GM18520 (cell line): Measurements from ENCODE around the gene ZNF620.
"Not testable (repeated sequence)": the region's sequence is repeated elsewhere in the genome, so short reads cannot be mapped to it uniquely, and the experiment has no call there.

Experiments used
- ATAC-seq: cut with Tn5 transposase; IDR thresholded peaks from one replicate; pipeline ENCODE4 v1.9.1; 2021; ENCODE audit not compliant: unreplicated experiment

Gene ZNF620

DNA sequence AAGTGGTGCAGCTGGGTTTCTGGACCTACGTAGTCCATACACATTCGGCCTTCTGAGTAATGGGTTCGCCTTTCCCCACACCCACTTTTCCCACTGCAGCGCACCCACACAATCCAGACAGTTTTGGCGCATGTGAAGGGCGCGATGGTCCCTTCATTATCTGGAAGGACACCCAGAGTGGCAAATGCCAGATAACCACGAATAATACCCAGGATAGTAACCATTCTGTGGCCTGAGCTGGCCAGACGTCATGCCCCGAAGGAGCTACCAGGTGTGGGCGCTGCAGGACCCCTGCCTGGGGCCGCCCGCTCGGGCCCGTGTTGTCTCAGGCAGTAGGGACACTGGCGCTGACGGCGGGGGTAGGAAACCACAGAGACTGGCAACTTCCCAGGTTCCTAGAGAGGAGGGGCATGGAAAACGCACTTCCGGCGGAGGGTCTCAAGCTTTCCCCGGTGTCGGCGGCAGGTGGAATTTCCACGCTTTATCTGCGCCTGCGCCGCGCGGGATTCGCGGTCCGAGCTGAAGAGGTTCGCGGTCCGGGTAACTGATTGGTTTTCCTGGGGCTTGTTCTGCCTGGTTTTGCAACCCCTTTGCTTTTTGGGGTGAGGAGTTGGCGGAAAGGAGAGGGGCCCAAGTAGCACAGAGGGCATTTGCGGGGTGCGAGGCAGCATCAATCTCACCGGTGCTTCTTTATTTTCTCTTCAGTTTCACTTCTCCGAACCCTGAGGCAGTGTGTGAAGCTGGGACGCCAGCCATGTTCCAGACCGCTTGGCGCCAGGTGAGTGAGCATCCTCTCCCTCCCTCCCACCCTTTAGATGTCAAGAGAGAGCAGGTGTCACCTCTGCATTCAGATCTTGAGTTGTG, at the start of gene ZNF620:
TSS of gene ZNF620 (plus strand) at position 441 of the 864 bp plus-strand sequence. CDS start at position 755, 314 bp downstream.
- ATAC-seq: no peak

DNA sequence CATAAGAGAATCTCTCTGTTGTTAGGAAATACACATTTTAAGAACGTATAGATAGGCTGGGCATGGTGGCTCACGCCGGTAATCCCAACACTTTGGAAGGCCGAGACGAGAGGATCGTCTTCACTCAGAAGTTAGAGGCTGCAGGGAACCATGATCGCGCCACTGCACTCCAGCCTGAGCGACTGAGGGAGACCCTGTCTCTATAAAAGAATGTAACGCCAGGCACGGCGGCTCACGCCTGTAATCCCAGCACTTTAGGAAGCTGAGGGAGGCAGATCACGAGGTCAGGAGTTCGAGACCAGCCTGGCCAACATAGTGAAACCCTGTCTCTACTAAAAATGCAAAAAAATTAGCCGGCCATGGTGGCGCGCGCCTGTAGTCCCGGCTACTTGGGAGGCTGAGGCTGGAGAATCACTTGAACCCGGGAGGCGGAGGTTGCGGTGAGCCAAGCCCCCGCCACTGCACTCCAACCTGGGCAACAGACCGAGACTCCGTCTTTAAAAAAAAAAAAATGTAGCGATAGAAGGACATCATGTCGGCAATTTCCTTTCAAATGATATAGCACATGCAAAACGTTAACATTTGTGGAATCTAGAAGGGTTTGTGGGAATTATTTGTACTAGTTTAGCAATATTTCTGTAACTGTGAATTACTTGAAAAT, 49.4 kb upstream of the ZNF620 start:
- no peak for ATAC-seq

DNA sequence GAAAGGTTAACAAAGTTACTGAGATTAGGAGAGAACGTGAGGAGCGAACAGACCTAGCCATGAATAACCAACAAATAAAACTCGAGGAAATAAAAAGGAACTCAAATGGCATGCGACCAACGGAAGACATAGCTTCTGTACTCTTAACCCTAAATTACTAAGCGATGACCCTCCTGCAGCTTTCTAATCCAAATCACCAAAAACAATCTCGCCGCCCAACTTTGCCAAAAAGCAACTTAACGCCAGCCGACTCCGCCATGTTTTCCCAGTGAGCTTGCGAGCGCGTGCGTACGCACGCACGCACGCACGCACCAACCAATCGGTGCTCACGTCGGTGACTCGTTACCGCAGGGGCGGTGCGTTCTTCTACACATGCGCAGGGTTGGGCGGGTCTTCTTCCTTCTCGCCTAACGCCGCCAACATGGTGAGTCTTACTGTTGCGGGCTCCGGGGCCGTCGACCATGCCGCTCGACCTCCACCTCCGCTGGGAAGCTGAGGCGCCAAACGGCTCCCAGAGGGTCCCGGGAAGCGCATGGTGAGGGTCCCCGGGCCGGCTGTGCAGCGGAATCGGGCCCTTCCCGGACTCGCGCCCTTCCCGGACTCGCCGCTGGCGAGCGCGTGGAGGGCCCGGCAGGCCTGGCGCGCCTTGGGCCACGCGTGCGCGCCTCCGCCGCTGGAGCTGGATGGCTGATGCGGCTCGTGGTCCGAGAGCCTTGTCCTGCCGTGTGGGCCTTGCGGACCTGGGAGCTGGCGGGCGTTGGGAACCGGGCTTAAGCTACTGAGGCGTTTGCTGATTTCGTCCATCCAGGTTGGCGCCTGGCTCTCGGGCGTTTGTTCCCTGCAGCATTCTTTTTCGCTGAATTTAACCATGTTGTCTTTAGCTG, 48.7 kb upstream of the ZNF620 start, which contains the start of gene RPL14:
TSS of gene RPL14 (plus strand) at position 400 of the 884 bp plus-strand sequence. CDS start at position 533, 133 bp downstream.
- peak; percentile 49 for ATAC-seq

DNA sequence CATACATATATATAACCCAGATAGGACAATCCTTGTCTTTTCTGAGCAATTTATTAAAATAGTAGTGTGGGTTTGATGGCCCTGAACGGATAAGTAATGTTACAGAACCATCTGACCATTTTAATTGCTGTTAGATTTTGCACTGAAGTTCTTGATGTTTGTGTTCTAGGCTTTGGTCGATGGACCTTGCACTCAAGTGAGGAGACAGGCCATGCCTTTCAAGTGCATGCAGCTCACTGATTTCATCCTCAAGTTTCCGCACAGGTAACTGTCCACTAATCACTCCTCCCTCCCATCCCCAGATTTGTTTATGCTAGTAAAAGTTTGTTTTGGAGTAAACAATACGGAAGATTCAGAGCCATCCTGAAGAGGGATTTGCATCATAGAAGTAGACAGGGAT, 47.4 kb upstream of the ZNF620 start:
- no peak for ATAC-seq

DNA sequence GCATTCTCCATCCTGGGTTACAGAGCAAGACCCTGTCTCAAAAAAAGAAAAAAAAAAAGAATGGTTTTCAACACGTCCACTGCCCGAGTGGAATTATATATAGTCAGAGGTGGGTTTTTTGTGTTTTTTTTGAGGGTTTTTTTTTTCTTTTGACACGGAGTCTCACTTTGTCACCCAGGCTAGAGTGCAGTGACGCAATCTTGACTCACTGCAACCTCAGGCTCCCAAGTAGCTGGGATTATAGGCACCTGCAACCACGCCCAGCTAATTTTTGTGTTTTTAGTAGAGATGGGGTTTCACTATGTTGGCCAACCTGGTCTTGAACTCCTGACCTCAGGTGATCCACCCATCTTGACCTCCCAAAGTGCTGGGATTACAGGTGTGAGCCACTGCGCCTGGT, 45.4 kb upstream of the ZNF620 start:
- ATAC-seq: not testable (repeated sequence)

DNA sequence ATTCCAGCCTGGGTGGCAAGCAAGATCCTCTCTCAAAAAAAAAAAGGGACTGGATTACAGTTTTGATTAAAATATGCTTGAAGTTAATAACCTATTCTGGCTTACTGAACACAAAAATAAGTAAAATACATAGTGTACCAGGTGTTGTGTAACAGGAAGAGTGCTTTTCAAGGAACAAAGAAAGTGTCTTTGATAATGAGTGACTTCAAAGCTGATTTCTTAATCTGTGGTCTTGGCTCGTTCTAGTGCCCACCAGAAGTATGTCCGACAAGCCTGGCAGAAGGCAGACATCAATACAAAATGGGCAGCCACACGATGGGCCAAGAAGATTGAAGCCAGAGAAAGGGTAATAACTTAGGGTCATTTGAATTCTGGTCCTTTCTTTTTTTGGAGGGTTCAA, 44.7 kb upstream of the ZNF620 start:
- ATAC-seq: no peak

DNA sequence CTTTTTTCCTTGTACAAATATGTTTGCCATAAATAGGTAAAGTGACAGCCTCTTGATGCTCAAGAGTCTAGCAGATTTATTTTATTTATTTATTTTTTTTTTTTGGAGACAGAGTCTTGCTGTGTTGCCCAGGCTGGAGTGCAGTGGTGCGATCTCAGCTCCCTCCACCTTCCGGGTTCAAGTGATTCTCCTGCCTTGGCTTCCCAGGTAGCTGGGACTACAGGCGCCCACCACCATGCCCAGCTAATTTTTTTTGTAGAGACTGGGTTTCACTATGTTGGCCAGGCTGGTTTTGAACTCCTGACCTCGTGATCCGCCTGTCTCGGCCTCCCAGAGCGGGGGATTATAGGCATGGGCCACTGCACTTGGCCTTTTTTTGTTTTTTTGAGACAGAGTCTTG, 43.0 kb upstream of the ZNF620 start:
- not testable (repeated sequence) for ATAC-seq

DNA sequence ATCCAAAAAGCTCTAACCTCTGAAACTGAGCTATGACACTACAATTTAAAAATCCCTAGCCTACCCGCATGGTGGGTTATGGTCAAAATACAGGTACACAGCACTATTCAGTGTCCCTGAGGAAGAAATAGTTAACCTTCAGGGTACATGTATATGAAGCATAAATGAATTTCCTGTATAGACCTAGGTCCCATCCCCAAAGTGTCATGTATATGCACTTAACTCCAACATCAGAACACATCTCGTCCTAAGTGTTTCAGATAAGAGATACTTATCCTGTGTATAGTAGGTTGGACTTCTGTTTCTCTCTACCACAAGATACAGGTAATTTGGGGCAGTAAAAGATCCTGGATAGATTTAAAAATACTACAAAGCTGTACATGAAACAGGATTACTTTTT, 42.3 kb upstream of the ZNF620 start:
- ATAC-seq: no peak

DNA sequence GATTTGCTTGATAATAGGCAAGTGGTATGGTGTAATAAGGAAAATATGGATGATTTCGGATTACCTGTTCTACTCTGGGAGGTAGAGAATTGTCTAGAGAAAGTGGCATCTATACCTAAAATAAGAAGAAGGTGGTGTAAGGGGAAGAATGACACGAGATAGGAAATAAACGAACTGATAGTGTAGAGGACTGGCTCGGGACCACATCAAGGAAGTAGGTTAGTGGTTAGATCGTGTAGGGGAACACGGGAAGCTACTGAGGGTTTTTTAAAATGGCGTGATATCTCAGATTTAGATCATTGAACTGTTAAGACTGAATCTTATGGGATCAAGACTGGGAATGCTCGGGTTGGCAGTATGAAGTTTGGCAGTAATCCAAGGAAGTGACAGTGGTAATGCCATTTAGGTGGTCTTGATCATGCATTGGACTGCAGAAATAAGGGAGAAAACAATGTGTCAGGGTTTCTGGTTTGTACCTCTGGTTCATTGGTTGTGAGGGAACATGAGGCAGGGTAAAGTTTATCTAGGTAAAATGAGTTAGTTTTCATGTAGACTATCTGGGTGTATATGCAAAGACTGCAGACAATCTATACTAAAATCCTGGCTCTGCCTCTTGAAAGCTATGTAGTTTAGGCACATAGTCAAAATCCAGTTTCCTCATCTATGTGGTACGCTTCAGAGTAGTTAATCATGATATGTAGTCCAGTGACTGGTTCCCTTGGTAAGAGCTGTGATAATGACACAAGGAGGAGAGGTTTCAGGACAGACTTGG, 41.3 kb upstream of the ZNF620 start:
- no peak for ATAC-seq

DNA sequence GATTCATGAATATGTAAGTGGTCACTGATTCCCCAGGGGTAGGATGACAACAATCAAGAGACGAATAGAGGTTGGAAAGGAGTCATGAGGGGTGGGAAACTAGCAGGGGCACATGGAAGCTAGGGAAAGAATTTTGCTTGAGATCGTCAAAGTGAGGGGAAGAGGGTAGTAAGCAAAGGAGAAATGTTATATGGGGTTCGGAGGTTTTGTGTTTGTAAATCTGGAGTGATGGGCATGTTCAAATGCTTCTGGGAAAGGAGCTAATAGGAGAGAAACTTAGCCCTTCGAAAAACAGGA, 40.8 kb upstream of the ZNF620 start:
- ATAC-seq: no peak

DNA sequence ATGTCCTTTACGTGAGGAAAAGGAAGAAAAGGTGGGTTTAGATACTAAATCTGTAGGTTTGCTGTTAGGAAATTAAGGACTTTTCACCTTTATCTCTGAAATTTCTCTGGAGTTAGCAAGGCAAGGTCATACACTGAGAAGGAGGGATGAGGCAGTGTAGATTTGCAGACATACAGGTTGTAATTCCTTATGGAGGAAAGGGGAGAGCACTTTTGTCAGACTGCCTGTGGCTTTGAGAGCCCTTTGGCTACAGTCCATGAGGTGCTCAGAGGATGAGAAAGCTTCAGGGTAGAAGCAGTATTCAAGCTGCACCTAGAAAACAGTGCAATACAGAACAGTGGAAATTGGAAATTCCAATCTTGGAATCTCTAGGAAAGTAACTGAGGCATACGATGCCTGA, 40.4 kb upstream of the ZNF620 start:
- no peak for ATAC-seq

DNA sequence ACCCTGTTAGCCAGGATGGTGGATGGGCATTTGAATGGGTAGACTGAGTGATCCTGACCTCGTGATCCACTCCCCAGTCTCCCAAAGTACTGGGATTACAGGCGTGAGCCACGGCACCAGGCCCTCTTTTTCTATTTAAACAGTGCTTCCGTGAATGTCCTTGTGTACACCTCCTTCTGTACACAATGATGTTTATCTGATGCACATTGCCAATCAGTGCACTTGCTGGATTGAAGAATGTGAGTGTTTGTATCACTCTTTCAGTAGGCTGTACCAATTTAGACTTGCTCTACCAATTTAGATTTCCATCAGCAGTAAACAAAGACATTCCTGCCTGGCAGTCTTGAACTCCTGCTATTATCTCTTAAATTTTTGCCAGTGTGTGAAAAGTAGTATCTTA, 37.8 kb upstream of the ZNF620 start:
- ATAC-seq: no peak

DNA sequence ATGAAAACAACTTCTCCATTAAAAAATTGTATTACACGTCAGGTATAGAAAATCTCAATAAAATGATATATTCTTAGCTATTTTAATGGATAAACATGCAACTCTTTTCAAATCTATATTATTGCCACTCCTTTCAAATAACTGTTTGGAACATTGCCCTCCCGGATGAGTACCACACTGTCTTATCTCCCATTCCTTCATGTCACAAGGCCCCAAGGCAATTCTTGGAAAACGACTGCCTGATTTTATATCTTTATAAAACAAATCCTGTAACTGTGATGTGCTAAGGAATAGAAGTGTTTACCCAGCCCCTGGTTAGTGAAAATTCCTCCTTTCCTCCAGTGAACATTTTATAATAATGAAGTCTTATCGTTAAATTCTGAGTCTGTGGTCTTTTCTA, 35.1 kb upstream of the ZNF620 start:
- no peak for ATAC-seq

DNA sequence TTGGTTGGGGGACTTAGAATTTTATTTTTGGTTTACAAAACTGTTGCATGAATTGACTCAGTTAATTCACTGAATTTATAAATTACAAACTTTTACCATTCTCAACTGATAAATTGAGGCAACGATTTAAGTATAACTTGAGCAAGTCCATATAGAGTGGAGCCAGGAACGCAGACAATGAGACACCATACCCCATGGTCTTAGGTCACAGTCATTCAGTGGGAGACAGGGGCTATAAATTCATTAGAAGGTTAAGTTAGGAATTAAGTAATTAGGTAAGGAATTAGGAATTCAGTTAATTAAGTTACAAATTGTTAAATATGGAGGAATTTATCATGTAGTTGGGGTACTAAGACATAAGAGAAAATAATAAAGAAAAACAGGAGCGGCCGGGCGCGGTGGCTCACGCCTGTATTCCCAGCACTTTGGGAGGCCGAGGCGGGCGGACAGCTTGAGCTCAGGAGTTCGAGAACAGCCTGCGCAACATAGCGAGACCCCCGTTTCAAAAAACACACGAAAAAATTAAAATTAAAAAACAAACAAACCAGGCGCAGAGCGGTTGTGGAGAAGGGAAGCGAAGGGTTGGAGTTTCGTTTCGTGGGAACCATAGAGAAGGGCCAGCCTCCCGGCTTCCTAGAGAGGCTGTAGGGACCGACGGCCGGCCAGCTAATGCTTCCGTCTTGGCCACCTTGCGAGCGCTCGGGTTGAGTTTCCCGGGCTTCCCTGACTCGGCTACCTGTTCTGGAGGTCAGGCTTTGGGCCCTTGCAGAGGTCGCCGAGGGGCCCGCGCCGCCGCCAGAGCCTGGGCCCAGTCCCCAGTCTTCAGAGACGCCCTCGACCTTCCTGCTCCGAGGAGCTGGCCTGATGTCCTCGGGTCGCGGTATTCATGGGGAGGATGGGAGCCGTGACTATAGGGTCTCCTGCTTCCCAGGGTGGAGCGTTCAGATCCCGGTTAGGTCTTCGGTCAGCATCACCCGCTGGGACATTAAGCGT, 29.1 kb upstream of the ZNF620 start, which contains the start of gene ZNF619:
TSS of gene ZNF619 (plus strand) at position 645 of the 993 bp plus-strand sequence. CDS start 858 bp downstream, outside the sequence.
- no peak for ATAC-seq

DNA sequence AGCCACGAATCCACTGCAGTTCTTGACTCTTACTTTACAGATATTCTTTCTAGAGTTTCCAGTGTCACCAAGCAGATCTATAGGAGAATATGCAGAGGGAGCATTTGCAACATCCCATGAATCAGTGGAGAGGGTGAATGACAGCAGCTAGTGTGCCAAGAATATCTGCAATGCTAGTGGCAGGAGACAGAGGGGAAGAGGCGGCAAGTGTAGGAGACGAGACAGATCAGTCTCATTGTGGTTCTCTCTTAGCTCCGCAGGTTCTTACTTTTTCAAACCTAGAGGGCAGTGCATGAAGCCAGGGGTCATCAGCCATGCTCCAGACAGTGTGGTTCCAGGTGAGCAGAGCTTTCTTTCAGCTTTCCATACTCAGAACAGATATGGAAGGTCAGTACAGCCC, 28.2 kb upstream of the ZNF620 start:
- no peak for ATAC-seq

DNA sequence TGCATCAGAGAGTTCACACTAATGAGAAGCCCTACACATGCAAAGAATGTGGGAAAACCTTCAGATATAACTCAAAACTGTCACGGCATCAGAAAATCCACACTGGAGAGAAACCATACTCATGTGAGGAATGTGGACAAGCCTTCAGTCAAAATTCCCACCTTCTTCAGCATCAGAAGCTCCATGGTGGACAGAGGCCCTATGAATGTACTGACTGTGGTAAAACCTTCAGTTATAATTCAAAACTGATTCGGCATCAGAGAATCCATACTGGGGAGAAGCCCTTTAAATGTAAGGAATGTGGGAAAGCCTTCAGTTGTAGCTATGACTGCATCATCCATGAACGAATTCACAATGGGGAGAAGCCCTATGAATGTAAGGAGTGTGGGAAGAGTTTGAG, 18.7 kb upstream of the ZNF620 start:
- no peak for ATAC-seq

DNA sequence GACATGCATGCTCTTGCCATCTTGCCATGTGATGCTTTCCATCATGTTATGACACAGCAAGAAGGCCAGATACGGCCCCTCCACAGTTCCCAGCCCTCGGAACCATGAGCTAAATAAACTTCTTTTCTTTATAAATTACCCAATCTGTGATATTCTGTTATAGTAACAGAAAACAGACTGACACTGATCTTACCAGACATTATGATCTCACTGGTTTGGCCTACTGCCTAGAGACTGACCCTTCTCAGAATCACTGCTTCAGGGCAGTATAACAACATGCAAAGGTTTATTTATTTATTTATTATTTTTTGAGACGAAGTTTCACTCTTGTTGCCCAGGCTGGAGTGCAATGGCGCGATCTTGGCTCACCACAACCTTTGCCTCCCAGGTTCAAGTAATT, 14.9 kb upstream of the ZNF620 start:
- no peak for ATAC-seq

DNA sequence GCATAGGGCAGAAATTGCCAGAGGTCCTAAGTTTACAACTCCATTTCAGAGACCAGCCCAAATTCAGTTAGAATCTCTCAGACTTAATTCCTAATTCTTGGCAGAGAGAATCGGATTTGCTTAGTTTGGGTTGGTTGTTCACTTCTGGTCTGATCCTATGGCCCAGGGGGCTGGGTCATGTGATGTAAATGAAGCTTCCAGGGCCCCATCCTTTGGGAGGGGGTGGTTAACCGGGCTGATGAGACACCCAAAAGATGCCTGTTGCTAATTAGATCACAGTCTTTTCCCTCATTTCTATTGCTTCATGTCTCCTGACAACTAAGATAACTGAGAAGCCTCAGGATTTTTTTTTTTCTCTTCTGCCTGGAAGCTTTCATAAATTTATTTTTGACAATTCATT, 11.1 kb upstream of the ZNF620 start:
- no peak for ATAC-seq

DNA sequence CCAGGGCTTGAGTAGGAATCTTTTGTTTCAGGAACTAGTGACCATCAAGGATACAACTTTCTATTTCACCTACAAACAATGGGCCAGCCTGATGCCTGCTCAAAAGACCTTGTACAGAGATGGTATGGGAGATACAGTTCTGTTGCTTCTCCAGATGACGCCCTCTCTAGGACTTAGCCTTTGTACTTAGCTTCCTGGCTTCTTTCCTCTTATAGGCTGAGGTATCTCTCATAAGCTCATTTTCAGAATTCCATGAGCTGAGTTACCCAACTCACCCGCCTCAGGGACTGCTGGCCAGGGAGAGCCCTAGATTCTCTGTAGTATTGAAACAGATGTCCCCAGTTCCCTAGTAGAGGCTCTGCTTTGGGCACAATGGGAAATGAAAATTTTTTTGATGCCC, 8.6 kb upstream of the ZNF620 start:
- ATAC-seq: no peak
